LNCaP clone FGC (cell line): ENCODE measurements around the gene ACVR1B.

ENCODE experiments used
- DNase-seq: peaks from one replicate; pipeline ENCODE4 v3.0.0-alpha.2; 2011; ENCODE audit warnings: low read depth
- H3K4me3 ChIP-seq: 2 replicates; pipeline ENCODE4 v1.5.1; 2011; ENCODE audit warnings: mild to moderate bottlenecking, low read depth, low read length, control low read depth
- TF ChIP-seq, protein P1 (sequence below): IDR thresholded peaks from 2 replicates; pipeline ENCODE4 v1.5.1; 2012; ENCODE audit warnings: mild to moderate bottlenecking; ENCODE audit not compliant: control insufficient read depth, insufficient read depth; ENCODE audit errors: extremely low read depth

The ACVR1B gene

DNA sequence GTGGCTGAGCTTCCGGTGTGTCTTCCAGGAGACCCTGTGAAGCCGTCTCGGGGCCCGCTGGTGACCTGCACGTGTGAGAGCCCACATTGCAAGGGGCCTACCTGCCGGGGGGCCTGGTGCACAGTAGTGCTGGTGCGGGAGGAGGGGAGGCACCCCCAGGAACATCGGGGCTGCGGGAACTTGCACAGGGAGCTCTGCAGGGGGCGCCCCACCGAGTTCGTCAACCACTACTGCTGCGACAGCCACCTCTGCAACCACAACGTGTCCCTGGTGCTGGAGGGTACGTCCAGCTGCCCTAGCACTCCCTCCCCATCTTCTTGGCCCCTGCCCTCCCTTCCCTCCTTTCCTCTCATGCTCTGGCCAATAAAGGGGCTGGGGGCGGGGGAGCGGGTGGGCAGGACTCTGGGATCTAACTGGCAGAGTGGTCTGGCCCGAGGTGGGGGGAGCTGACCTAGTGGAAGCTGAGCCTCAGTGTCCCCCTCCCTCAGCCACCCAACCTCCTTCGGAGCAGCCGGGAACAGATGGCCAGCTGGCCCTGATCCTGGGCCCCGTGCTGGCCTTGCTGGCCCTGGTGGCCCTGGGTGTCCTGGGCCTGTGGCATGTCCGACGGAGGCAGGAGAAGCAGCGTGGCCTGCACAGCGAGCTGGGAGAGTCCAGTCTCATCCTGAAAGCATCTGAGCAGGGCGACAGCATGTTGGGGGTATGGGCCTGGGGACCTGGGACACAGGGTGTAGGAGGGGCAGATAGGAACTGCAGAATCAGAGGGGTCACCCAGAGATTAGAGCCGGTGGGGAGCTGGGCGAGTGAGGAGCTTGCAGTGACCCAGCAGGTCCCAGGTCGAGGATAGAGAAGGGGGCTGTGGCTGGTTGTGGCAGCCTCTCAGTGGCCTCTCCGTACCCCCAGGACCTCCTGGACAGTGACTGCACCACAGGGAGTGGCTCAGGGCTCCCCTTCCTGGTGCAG lies 38.1 kb upstream of the ACVR1B start:
- TF ChIP-seq, protein P1, sequence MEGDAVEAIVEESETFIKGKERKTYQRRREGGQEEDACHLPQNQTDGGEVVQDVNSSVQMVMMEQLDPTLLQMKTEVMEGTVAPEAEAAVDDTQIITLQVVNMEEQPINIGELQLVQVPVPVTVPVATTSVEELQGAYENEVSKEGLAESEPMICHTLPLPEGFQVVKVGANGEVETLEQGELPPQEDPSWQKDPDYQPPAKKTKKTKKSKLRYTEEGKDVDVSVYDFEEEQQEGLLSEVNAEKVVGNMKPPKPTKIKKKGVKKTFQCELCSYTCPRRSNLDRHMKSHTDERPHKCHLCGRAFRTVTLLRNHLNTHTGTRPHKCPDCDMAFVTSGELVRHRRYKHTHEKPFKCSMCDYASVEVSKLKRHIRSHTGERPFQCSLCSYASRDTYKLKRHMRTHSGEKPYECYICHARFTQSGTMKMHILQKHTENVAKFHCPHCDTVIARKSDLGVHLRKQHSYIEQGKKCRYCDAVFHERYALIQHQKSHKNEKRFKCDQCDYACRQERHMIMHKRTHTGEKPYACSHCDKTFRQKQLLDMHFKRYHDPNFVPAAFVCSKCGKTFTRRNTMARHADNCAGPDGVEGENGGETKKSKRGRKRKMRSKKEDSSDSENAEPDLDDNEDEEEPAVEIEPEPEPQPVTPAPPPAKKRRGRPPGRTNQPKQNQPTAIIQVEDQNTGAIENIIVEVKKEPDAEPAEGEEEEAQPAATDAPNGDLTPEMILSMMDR: no peak
- DNase-seq: no peak
- H3K4me3 ChIP-seq: no peak overlapping the region

DNA sequence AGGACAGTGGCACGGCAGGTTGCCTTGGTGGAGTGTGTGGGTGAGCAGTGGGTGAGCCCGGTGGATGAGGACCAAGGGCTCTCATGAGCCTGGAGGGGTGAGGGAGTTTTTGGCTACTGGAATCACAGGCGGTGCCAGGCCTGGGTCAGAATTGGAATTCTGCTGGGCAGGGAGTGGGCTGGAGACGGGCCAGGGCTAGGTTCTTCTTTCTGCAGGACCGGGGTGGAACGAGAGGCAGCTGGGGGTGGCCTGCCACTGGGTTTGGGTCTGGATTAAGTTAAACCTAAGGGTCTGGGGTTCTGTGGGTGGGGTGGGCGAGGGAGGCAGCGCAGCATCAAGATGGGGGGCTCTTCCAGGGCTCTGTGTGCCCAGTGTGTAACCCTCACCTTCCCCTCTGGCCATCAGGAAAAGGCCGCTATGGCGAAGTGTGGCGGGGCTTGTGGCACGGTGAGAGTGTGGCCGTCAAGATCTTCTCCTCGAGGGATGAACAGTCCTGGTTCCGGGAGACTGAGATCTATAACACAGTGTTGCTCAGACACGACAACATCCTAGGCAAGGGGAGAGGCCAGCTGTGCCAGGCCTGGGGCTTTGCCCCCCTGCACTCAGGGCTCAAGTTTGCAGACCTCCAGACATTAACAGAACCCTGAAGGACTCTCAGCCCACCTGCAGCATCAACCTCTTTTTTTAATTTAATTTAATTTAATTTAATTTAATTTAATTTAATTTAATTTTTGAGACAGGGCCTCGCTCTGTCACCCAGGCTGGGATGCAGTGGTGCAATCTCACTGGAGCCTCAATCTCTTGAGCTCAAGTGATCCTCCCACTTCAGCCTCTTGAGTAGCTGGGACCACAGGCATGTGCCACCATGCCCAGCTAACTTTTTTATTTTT lies 37.2 kb upstream of the ACVR1B start:
- DNase-seq: no peak
- no peak overlapping the region for H3K4me3 ChIP-seq
- TF ChIP-seq, protein P1: no peak

DNA sequence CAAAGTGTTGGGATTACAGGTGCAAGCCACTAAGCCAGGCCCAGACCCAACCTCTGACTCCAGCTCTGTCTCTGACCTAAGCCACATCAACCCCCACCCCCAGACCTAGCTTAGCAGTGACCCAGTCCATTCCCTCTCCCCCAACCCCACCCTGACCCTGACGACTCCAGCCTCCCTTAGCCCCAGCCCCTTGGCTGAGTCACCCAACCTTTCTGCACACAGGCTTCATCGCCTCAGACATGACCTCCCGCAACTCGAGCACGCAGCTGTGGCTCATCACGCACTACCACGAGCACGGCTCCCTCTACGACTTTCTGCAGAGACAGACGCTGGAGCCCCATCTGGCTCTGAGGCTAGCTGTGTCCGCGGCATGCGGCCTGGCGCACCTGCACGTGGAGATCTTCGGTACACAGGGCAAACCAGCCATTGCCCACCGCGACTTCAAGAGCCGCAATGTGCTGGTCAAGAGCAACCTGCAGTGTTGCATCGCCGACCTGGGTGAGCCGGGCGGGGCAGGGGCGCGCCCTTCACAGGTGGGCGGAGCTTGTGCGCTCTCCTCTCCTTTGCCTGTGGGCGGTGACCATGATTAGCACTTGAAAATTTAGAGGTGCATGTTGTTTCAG lies 36.4 kb upstream of the ACVR1B start:
- DNase-seq: no peak
- no peak overlapping the region for H3K4me3 ChIP-seq
- TF ChIP-seq, protein P1: no peak

DNA sequence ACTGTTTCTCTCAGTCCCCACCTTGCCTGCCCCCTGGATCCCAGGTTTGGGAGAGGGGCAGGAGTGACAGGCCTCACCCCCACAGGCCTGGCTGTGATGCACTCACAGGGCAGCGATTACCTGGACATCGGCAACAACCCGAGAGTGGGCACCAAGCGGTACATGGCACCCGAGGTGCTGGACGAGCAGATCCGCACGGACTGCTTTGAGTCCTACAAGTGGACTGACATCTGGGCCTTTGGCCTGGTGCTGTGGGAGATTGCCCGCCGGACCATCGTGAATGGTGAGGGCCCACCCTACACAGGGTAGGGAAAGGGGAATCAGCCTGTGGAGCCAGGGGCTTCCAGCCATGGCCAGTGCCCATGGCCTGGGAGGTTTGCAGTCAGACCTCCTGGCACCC lies 35.5 kb upstream of the ACVR1B start:
- no peak overlapping the region for H3K4me3 ChIP-seq
- TF ChIP-seq, protein P1: no peak
- DNase-seq: no peak

DNA sequence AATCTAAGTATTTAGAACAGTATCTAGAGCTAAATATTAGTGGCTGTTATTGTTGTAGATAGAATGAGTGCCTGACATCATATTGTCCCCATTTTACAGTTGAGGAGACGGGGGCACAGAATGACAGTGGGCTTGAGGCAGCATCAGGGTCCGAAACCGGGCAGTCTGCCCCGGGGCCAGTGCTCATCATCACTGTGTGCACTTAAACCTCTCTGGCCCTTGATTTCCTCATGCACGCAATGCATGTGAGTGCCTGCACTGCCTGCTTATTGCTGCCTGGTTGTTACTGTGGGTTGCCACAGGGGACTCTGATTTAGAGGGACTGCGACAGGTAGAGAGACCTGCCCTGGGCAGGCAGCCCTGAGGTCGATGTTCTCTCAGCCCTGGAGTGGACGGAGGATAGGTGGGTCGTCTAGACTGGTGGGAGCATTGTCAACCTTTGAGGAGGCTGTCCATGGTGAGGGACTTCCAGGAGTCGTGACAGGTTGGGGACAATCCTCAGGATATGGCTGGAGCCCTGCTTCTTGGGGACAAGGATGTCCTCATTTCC lies 34.4 kb upstream of the ACVR1B start:
- no peak overlapping the region for H3K4me3 ChIP-seq
- TF ChIP-seq, protein P1: no peak
- DNase-seq: no peak

DNA sequence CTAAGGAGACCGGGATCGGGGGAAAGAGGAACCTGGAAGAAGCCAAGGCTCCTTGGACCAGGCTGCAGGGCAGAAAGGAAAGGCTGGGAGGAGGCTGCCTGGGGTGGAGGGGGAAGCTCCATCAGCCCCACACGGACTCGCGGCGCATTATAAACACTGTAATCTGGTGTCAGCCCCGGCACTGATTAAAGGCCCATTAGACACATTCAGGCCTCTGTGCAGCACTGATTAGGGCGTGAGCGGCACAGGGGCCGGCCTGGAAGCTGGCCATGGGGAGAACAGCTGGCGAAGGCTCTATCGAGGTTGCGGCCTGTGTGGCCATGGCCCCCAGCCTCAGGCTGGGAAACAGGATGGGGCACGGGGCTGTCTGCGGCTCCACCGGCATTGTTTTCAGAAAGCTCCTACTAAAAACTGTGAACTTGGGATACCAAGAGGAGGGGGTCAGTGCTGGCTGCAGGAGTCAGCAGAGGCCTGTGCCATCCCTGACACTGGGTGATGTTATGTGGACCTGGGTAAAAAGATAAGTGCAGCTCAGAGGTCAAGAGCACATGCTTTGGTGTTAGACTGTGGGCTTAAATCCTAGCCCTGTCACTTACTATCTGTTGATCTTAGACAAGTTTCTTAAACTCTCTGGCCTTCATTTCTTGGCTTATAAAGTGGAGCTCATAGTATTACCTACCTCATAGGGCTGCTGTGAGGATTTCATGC lies 33.6 kb upstream of the ACVR1B start:
- TF ChIP-seq, protein P1: no peak
- no peak for DNase-seq
- no peak overlapping the region for H3K4me3 ChIP-seq
